ENCODE results near the gene DUT.

DNA sequence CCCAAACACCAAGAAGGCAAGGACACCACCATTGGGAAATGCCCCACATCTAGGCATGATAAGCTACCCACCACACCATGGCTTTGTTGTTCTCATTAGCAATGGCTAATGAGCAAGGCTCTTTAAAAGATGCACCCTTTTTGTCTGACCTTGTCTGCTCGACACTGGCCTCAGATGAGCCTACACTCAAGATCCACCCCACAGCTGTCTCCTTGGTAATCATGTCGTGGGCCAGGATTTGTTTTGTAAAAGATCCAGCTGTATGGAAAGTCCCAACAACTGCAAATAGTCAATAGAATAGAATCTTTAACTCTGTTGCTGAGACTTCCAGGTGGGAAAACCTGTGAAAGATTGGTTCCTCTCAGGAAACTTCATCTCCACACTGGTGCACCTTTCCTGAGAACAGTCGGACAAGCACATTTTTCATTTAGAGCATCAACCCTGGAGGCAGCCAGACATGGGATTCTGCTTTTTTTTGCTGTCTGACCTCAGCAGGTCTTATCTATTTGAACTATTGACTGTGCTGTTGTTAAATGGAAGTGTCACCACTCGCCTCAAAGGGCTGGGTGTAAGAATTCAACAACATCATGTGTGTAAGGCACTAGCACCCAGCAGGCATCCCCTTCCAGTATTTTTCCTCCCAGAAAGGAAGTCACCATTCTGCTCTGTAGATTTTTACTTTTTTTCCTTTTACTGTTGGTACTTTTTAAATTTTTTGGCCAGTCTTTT is 35.5 kb downstream of the DUT start:
- TF ChIP-seq, protein P1, sequence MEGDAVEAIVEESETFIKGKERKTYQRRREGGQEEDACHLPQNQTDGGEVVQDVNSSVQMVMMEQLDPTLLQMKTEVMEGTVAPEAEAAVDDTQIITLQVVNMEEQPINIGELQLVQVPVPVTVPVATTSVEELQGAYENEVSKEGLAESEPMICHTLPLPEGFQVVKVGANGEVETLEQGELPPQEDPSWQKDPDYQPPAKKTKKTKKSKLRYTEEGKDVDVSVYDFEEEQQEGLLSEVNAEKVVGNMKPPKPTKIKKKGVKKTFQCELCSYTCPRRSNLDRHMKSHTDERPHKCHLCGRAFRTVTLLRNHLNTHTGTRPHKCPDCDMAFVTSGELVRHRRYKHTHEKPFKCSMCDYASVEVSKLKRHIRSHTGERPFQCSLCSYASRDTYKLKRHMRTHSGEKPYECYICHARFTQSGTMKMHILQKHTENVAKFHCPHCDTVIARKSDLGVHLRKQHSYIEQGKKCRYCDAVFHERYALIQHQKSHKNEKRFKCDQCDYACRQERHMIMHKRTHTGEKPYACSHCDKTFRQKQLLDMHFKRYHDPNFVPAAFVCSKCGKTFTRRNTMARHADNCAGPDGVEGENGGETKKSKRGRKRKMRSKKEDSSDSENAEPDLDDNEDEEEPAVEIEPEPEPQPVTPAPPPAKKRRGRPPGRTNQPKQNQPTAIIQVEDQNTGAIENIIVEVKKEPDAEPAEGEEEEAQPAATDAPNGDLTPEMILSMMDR (conservative IDR thresholded peaks at IDR 0.05; ENCODE audit: low read length) = no peak
- no peak for TF ChIP-seq EZH2phosphoT487 (IDR thresholded peaks at IDR 0.05; ENCODE audit: borderline replicate concordance)

All from Loucy (cell line).